ENCODE measurements around the gene POLE4.

POLE4 gene

GRCh38 chr2:74975016-74975415 lies 16.6 kb downstream of the POLE4 start:
- H3K36me3 ChIP-seq (ENCODE audit: control insufficient read depth, low read depth, low read length) = no peaks in the 10 kb centered on the region
- no peak overlapping the region for H3K4me3 ChIP-seq (ENCODE audit: low read length)
- no peaks in the 10 kb centered on the region for H3K4me1 ChIP-seq (ENCODE audit: control insufficient read depth, low read depth, low read length)
- H3K9me3 ChIP-seq (ENCODE audit: control insufficient read depth, low read depth, low read length) = no peaks in the 10 kb centered on the region
- no peak overlapping the region for H3K27ac ChIP-seq (ENCODE audit: low read length)
- H3K27me3 ChIP-seq (ENCODE audit: control insufficient read depth, insufficient read depth, low read length) = no peaks in the 10 kb centered on the region
- no peak overlapping the region for H3K9ac ChIP-seq (ENCODE audit: low read length)

GRCh38 chr2:74979844-74980243 lies 21.4 kb downstream of the POLE4 start:
- H3K36me3 ChIP-seq (ENCODE audit: control insufficient read depth, low read depth, low read length) = no peaks in the 10 kb centered on the region
- H3K9ac ChIP-seq (ENCODE audit: low read length) = no peak overlapping the region
- H3K4me3 ChIP-seq (ENCODE audit: low read length) = no peak overlapping the region
- no peak overlapping the region for H3K27ac ChIP-seq (ENCODE audit: low read length)
- no peaks in the 10 kb centered on the region for H3K27me3 ChIP-seq (ENCODE audit: control insufficient read depth, insufficient read depth, low read length)
- no peaks in the 10 kb centered on the region for H3K4me1 ChIP-seq (ENCODE audit: control insufficient read depth, low read depth, low read length)
- no peaks in the 10 kb centered on the region for H3K9me3 ChIP-seq (ENCODE audit: control insufficient read depth, low read depth, low read length)

- Histone ChIP-seq H3K4me1 (ENCODE audit: control insufficient read depth, low read depth, low read length) (no peaks in the 10 kb centered on the region), H3K9ac (ENCODE audit: low read length) (no peak overlapping the region), H3K36me3 (ENCODE audit: control insufficient read depth, low read depth, low read length) (no peaks in the 10 kb centered on the region), H3K9me3 (ENCODE audit: control insufficient read depth, low read depth, low read length) (no peaks in the 10 kb centered on the region), H3K27me3 (ENCODE audit: control insufficient read depth, insufficient read depth, low read length) (no peaks in the 10 kb centered on the region), H3K4me3 (ENCODE audit: low read length) (no peak overlapping the region), H3K27ac (ENCODE audit: low read length) (no peak overlapping the region)
Observed at GRCh38 chr2:74982577-74982976, 24.1 kb downstream of the POLE4 start.

DNA sequence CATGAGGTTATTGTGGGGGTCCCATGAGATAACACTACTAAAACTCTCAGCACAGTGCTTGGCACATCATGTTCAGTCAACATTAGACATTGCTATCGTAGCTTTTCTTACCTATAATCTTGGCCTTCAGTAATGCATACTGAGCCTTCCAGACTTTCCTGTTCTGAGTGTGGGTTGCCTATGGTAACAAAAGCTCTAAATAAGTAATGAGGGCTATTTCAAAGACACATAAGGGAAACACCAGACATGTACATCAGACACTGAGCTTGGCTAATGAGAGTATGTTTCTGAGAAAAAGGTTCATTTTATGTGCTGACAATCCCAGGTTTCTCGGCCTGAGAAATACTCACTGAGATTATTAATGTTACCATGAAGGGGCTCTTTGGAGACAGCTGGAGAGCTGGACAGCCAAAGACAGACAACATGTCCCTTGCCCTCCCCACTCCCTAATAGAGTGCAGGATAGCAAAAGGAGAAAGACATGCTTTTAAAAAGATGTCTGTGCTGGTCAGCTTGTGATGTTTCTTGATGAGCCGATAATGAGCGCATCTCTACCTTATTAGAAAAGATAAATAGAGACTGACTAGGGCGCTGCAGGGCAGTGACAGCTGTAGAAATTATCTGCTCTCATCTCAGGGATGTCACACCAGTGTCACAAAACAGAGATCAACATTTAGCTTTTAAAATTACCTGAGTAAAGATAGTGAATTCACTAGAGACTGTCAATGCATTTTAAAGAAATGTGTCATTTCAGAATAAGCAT lies 25.4 kb downstream of the POLE4 start:
- no peaks in the 10 kb centered on the region for H3K27me3 ChIP-seq (ENCODE audit: control insufficient read depth, insufficient read depth, low read length)
- no peaks in the 10 kb centered on the region for H3K36me3 ChIP-seq (ENCODE audit: control insufficient read depth, low read depth, low read length)
- no peak overlapping the region for H3K9ac ChIP-seq (ENCODE audit: low read length)
- no peaks in the 10 kb centered on the region for H3K9me3 ChIP-seq (ENCODE audit: control insufficient read depth, low read depth, low read length)
- no peak overlapping the region for H3K27ac ChIP-seq (ENCODE audit: low read length)
- H3K4me1 ChIP-seq (ENCODE audit: control insufficient read depth, low read depth, low read length) = no peaks in the 10 kb centered on the region
- H3K4me3 ChIP-seq (ENCODE audit: low read length) = no peak overlapping the region

DNA sequence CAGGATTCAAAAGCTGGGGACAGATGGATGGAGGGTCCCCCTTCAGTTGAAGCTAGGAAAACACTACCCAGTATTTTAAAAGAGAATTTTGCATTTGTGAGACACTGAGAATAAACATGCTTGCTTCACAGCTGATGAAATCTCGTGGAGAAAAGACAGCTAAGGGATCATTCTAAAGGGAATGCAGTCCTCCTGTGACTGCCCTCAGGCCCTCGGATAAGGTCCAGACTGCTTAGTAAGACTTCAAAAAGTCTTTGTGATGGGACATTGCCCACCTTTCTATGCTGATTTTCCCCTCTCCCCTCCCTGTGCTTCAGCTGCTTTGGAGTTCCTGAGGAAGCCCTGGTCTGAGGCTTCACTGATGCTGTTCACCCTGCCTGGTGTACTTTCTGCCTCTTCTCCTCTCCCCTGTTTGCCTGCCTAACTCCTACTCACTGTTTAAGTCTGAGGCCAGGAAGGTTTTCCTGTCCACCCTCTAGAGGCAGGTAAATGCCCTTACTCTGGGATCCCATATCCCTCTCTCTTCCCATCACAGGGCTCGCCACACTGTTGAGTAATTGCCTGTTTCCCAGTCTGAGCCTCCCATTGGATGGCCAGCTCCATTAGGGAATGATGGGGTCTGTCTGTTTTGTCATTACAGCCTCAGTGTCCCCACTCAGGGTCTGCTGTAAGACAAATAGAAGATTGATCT lies 26.6 kb downstream of the POLE4 start:
- H3K27ac ChIP-seq (ENCODE audit: low read length) = no peak overlapping the region

DNA sequence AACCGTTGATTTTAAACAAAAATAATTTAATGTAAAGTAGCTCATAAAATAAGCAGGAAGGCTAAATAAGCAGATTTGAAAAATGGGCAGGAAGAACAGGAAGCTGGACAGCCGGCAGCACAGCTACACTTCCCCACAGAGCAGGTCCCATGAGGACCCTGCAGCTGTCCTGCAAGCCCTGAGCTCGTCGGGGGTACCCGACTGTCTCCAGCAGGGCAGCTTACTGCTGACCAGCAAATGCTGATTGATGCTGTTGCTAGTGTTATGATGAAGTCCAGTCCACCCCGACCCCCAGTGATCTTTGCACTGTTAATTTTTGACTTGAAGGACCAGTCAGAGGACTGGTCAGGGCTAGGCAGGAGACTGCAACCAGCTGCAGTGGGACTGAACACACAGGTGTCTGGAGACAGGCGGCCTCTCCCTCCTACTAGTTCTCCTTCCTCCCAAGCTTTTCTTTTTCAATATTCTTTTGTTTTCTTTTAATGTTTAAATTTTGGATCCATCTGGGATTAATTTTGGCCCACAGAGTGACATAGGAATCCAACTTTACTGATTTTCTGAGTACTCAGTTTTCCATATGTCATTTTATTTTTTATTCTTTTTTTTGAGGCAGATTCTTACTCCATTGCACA lies 27.7 kb downstream of the POLE4 start:
- Histone ChIP-seq H3K4me1 (ENCODE audit: control insufficient read depth, low read depth, low read length) (no peaks in the 10 kb centered on the region), H3K4me3 (ENCODE audit: low read length) (no peak overlapping the region), H3K27me3 (ENCODE audit: control insufficient read depth, insufficient read depth, low read length) (no peaks in the 10 kb centered on the region), H3K9ac (ENCODE audit: low read length) (no peak overlapping the region), H3K36me3 (ENCODE audit: control insufficient read depth, low read depth, low read length) (no peaks in the 10 kb centered on the region), H3K27ac (ENCODE audit: low read length) (no peak overlapping the region), H3K9me3 (ENCODE audit: control insufficient read depth, low read depth, low read length) (no peaks in the 10 kb centered on the region)

More for the DNA sequence above, 26.6 kb downstream of the POLE4 start:
- no peak overlapping the region for H3K4me3 ChIP-seq (ENCODE audit: low read length)
- H3K4me1 ChIP-seq (ENCODE audit: control insufficient read depth, low read depth, low read length) = no peaks in the 10 kb centered on the region
- H3K9ac ChIP-seq (ENCODE audit: low read length) = no peak overlapping the region
- H3K27me3 ChIP-seq (ENCODE audit: control insufficient read depth, insufficient read depth, low read length) = no peaks in the 10 kb centered on the region
- H3K36me3 ChIP-seq (ENCODE audit: control insufficient read depth, low read depth, low read length) = no peaks in the 10 kb centered on the region
- H3K9me3 ChIP-seq (ENCODE audit: control insufficient read depth, low read depth, low read length) = no peaks in the 10 kb centered on the region

GRCh38 chr2:74991977-74992376 lies 33.5 kb downstream of the POLE4 start:
- peaks cover 5% of the 10 kb centered on the region for H3K4me1 ChIP-seq (ENCODE audit: control insufficient read depth, low read depth, low read length)
- no peaks in the 10 kb centered on the region for H3K27me3 ChIP-seq (ENCODE audit: control insufficient read depth, insufficient read depth, low read length)
- H3K9me3 ChIP-seq (ENCODE audit: control insufficient read depth, low read depth, low read length) = no peaks in the 10 kb centered on the region
- H3K9ac ChIP-seq (ENCODE audit: low read length) = no peak overlapping the region
- H3K4me3 ChIP-seq (ENCODE audit: low read length) = no peak overlapping the region
- H3K27ac ChIP-seq (ENCODE audit: low read length) = no peak overlapping the region
- H3K36me3 ChIP-seq (ENCODE audit: control insufficient read depth, low read depth, low read length) = no peaks in the 10 kb centered on the region

DNA sequence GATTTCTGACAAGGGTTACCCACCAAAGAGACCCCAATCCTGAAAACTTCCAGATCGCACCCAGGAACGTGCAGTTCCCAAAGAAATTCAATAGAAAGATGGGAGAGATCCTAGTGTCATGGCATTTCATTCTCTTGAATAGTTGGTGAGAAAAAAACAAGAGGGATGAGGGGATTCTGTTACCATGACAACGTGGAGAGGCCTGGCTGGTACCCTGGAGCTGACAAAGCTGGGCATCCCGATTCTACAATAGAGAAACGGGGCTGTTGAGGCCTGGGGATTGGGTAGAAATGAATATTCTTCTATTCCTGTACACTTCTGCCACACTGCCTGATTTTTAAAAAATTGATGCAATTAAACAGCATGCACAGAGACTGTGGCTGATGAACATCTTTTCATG lies 41.0 kb downstream of the POLE4 start:
- Histone ChIP-seq H3K9ac (ENCODE audit: low read length) (no peak overlapping the region), H3K4me3 (ENCODE audit: low read length) (no peak overlapping the region), H3K9me3 (ENCODE audit: control insufficient read depth, low read depth, low read length) (no peaks in the 10 kb centered on the region), H3K27ac (ENCODE audit: low read length) (no peak overlapping the region), H3K4me1 (ENCODE audit: control insufficient read depth, low read depth, low read length) (peaks cover 5% of the 10 kb centered on the region), H3K36me3 (ENCODE audit: control insufficient read depth, low read depth, low read length) (no peaks in the 10 kb centered on the region), H3K27me3 (ENCODE audit: control insufficient read depth, insufficient read depth, low read length) (no peaks in the 10 kb centered on the region)

DNA sequence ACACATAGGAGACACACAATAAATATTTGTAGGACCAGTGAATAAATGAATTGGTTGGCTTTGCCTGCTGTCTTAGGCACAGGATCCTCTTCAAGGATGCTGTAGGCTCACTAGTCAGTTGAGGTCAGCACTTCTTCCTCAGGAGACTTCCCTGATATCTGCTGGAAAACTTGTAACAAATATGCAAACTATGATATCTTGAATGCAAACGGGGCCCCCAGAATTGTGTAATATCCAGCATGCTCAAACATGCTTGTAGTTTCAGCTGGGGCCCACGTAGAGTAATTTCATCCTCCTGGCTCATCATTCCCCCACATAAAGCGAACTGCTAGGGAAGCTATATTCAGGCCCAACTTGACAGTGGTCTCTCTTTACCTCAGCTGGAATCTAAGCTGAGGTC lies 43.6 kb downstream of the POLE4 start:
- Histone ChIP-seq H3K4me1 (ENCODE audit: control insufficient read depth, low read depth, low read length) (no peaks in the 10 kb centered on the region), H3K9me3 (ENCODE audit: control insufficient read depth, low read depth, low read length) (no peaks in the 10 kb centered on the region), H3K9ac (ENCODE audit: low read length) (no peak overlapping the region), H3K27ac (ENCODE audit: low read length) (no peak overlapping the region), H3K4me3 (ENCODE audit: low read length) (no peak overlapping the region), H3K36me3 (ENCODE audit: control insufficient read depth, low read depth, low read length) (no peaks in the 10 kb centered on the region), H3K27me3 (ENCODE audit: control insufficient read depth, insufficient read depth, low read length) (no peaks in the 10 kb centered on the region)

- H3K27ac ChIP-seq (ENCODE audit: low read length) = no peak overlapping the region
- H3K36me3 ChIP-seq (ENCODE audit: control insufficient read depth, low read depth, low read length) = no peaks in the 10 kb centered on the region
- no peaks in the 10 kb centered on the region for H3K9me3 ChIP-seq (ENCODE audit: control insufficient read depth, low read depth, low read length)
- H3K4me1 ChIP-seq (ENCODE audit: control insufficient read depth, low read depth, low read length) = no peaks in the 10 kb centered on the region
- no peak overlapping the region for H3K9ac ChIP-seq (ENCODE audit: low read length)
- no peaks in the 10 kb centered on the region for H3K27me3 ChIP-seq (ENCODE audit: control insufficient read depth, insufficient read depth, low read length)
- no peak overlapping the region for H3K4me3 ChIP-seq (ENCODE audit: low read length)
Observed at GRCh38 chr2:75003276-75003675, 44.8 kb downstream of the POLE4 start.

- no peaks in the 10 kb centered on the region for H3K9me3 ChIP-seq (ENCODE audit: control insufficient read depth, low read depth, low read length)
- H3K9ac ChIP-seq (ENCODE audit: low read length) = no peak overlapping the region
- H3K4me3 ChIP-seq (ENCODE audit: low read length) = no peak overlapping the region
- H3K27me3 ChIP-seq (ENCODE audit: control insufficient read depth, insufficient read depth, low read length) = no peaks in the 10 kb centered on the region
- no peaks in the 10 kb centered on the region for H3K4me1 ChIP-seq (ENCODE audit: control insufficient read depth, low read depth, low read length)
- H3K36me3 ChIP-seq (ENCODE audit: control insufficient read depth, low read depth, low read length) = no peaks in the 10 kb centered on the region
- H3K27ac ChIP-seq (ENCODE audit: low read length) = no peak overlapping the region
Observed at GRCh38 chr2:75003773-75004172, 45.3 kb downstream of the POLE4 start.

All from iPS-18a (cell line).